Measurements from ENCODE around the gene ERO1B. TPM values are rescaled to one million over a fixed set of nuclear protein-coding genes. Genes with fewer than 3 reads are reported as not detected.

Gene ERO1B
- total RNA-seq, 2 donors from 2014 or later: 4.9 to 5.6 TPM

DNA sequence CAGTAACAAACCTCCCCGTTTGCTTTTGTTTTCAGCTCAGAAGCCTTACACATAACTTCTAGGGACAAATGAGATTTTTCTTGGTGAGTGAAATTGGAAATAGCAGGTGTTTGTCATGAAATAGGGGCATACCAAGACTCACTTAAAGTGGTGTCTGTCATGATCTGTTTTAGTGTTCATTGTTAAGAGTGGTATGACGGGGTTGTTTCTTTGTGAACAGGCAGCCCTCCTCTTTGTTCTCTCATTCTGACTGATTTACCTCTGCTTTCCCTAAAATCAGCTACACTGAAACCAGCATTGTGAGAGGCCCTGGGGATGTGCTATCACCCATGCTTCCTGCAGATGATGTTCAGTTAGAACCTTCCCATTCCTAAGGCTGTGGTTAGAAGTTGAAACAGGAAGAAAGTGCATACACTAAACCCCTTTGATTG, 2.5 kb upstream of the ERO1B start:
- Mint-ChIP-seq H3K4me3 (no peak overlapping the region), H3K9me3 (no peaks in the 10 kb centered on the region), H3K27ac (no peak overlapping the region), H3K27me3 (ENCODE audit: insufficient read depth) (peaks cover 49% of the 10 kb centered on the region), H3K4me1 (peaks cover 10% of the 10 kb centered on the region), H3K36me3 (ENCODE audit: low read depth) (no peaks in the 10 kb centered on the region)
- H3K27ac ChIP-seq (ENCODE audit: low read depth, low read length): no peak overlapping the region
- H3K36me3 ChIP-seq (ENCODE audit: control insufficient read depth, insufficient read depth, low read length): no peaks in the 10 kb centered on the region
- H3K27me3 ChIP-seq (ENCODE audit: control insufficient read depth, insufficient read depth, low read length, poor library complexity, severe bottlenecking): peaks cover 22% of the 10 kb centered on the region
- no peak overlapping the region for H3K9ac ChIP-seq (ENCODE audit: extremely low read depth, low read length, poor library complexity, severe bottlenecking)
- H3K9me3 ChIP-seq (ENCODE audit: control insufficient read depth, low read length): no peaks in the 10 kb centered on the region
- no peak for TF ChIP-seq CTCF (conservative IDR thresholded peaks at IDR 0.05)
- H3K4me3 ChIP-seq (ENCODE audit: low read length): no peak overlapping the region
- no peak for DNase-seq
- WGBS, 2 experiments (ENCODE audit: insufficient coverage in 1 of 2, insufficient read length in 1 of 2): 77% methylated on average over 2 of the region's 2 CpGs; no CpG with 5 or more reads in 1 of the 2 experiments
- peaks cover 14% of the 10 kb centered on the region for H3K4me1 ChIP-seq (ENCODE audit: control insufficient read depth, insufficient read depth, low read length)

GRCh38 chr1:236282719-236283118, 961 bp upstream of the ERO1B start:
- no peaks in the 10 kb centered on the region for H3K9me3 Mint-ChIP-seq
- H3K27me3 Mint-ChIP-seq (ENCODE audit: insufficient read depth): peaks cover 49% of the 10 kb centered on the region
- H3K9ac ChIP-seq (ENCODE audit: extremely low read depth, low read length, poor library complexity, severe bottlenecking): no peak overlapping the region
- peaks cover 3% of the 10 kb centered on the region for H3K4me1 Mint-ChIP-seq
- DNase-seq: no peak
- H3K36me3 ChIP-seq (ENCODE audit: control insufficient read depth, insufficient read depth, low read length): no peaks in the 10 kb centered on the region
- no peaks in the 10 kb centered on the region for H3K9me3 ChIP-seq (ENCODE audit: control insufficient read depth, low read length)
- H3K36me3 Mint-ChIP-seq (ENCODE audit: low read depth): no peaks in the 10 kb centered on the region
- peaks cover 10% of the 10 kb centered on the region for H3K4me1 ChIP-seq (ENCODE audit: control insufficient read depth, insufficient read depth, low read length)
- H3K4me3 ChIP-seq (ENCODE audit: low read length): peak overlapping the region; percentile 85
- H3K27ac Mint-ChIP-seq: no peak overlapping the region
- no peak overlapping the region for H3K27ac ChIP-seq (ENCODE audit: low read depth, low read length)
- peak overlapping the region; percentile 78 for H3K4me3 Mint-ChIP-seq
- peaks cover 22% of the 10 kb centered on the region for H3K27me3 ChIP-seq (ENCODE audit: control insufficient read depth, insufficient read depth, low read length, poor library complexity, severe bottlenecking)
- TF ChIP-seq CTCF (conservative IDR thresholded peaks at IDR 0.05): no peak
- WGBS, 2 experiments (ENCODE audit: insufficient coverage in 1 of 2, insufficient read length in 1 of 2): 80% methylated on average over 2 of the region's 2 CpGs; no CpG with 5 or more reads in 1 of the 2 experiments

DNA sequence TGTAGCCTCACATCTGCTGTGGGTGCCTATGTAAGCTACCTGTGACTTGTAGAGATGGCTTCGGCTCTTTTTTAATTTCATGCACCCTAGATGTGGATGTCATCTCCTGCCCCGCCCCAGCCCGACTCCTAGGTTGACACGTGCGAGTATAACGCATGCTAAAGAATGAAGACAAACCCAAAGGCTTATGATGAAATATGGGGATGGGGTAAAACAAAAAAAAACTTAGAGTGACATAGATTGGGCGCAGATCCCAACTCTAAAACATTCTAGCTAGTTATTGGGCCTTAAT, 613 bp upstream of the ERO1B start:
- no peaks in the 10 kb centered on the region for H3K36me3 Mint-ChIP-seq (ENCODE audit: low read depth)
- H3K9me3 ChIP-seq (ENCODE audit: control insufficient read depth, low read length): no peaks in the 10 kb centered on the region
- H3K9ac ChIP-seq (ENCODE audit: extremely low read depth, low read length, poor library complexity, severe bottlenecking): peak overlapping the region; percentile 84
- peaks cover 7% of the 10 kb centered on the region for H3K4me1 ChIP-seq (ENCODE audit: control insufficient read depth, insufficient read depth, low read length)
- H3K4me3 ChIP-seq (ENCODE audit: low read length): peak overlapping the region; percentile 85
- H3K27me3 Mint-ChIP-seq (ENCODE audit: insufficient read depth): peaks cover 49% of the 10 kb centered on the region
- peaks cover 22% of the 10 kb centered on the region for H3K27me3 ChIP-seq (ENCODE audit: control insufficient read depth, insufficient read depth, low read length, poor library complexity, severe bottlenecking)
- peak overlapping the region; percentile 77 for H3K27ac Mint-ChIP-seq
- no peaks in the 10 kb centered on the region for H3K9me3 Mint-ChIP-seq
- peak overlapping the region; percentile 78 for H3K4me3 Mint-ChIP-seq
- WGBS, 2 experiments (ENCODE audit: insufficient coverage in 1 of 2, insufficient read length in 1 of 2): 27 to 35% methylated on average over 3 to 7 of the region's 7 CpGs
- H3K27ac ChIP-seq (ENCODE audit: low read depth, low read length): no peak overlapping the region
- no peak for DNase-seq
- H3K4me1 Mint-ChIP-seq: no peaks in the 10 kb centered on the region
- no peaks in the 10 kb centered on the region for H3K36me3 ChIP-seq (ENCODE audit: control insufficient read depth, insufficient read depth, low read length)
- TF ChIP-seq CTCF (conservative IDR thresholded peaks at IDR 0.05): no peak
